CD4-positive, alpha-beta T cell treated with Interleukin-1 beta for 1 hour (primary cell): ENCODE results near the gene MCM6.
"Not testable (repeated sequence)": the region's sequence is repeated elsewhere in the genome, so short reads cannot be mapped to it uniquely, and the experiment has no call there.

ENCODE experiments used
- DNase-seq, 2 donors: peaks; one replicate each; pipeline ENCODE4 v3.0.0-alpha.2; 2020 to 2022

MCM6 gene

GRCh38 chr2:135876066-135876711 lies at the start of gene MCM6:
MCM6 (minus strand) TSS chr2:135876443; CDS start chr2:135876365, 78 bp downstream.
- peak; percentile 99 for DNase-seq

GRCh38 chr2:135925571-135925970 lies 49.3 kb upstream of the MCM6 start:
- no peak for DNase-seq

- DNase-seq, result peak in 1 of 2 donors; percentile 65
These were observed 40.0 kb upstream of the MCM6 start for GRCh38 chr2:135916207-135916606.

- DNase-seq, result no peak
These were observed 38.2 kb upstream of the MCM6 start for GRCh38 chr2:135914485-135914884.

- peak; percentile 6 to 71 for DNase-seq
These were observed 37.6 kb upstream of the MCM6 start for GRCh38 chr2:135913727-135914365.

GRCh38 chr2:135909976-135910375 lies 33.7 kb upstream of the MCM6 start:
- DNase-seq, result no peak

- no peak for DNase-seq
These were observed 29.4 kb upstream of the MCM6 start for GRCh38 chr2:135905679-135906078.

- DNase-seq, result no peak
These were observed 28.2 kb upstream of the MCM6 start for GRCh38 chr2:135904341-135904989.

GRCh38 chr2:135903650-135904049 lies 27.4 kb upstream of the MCM6 start:
- no peak for DNase-seq

- DNase-seq, result no peak
These were observed 23.3 kb upstream of the MCM6 start for GRCh38 chr2:135899567-135899966.

GRCh38 chr2:135898234-135898786 lies 22.1 kb upstream of the MCM6 start:
- DNase-seq, result no peak

GRCh38 chr2:135894930-135895329 lies 18.7 kb upstream of the MCM6 start:
- DNase-seq, result no peak

- no peak for DNase-seq
These were observed 17.1 kb upstream of the MCM6 start for GRCh38 chr2:135893374-135893794.

GRCh38 chr2:135890835-135891234 lies 14.6 kb upstream of the MCM6 start:
- peak in 1 of 2 donors; percentile 18 for DNase-seq

GRCh38 chr2:135890149-135890548 lies 13.9 kb upstream of the MCM6 start:
- no peak for DNase-seq

- DNase-seq, result not testable (repeated sequence)
These were observed 12.3 kb upstream of the MCM6 start for GRCh38 chr2:135888587-135888986.

GRCh38 chr2:135885709-135886108 lies 9.5 kb upstream of the MCM6 start:
- DNase-seq, result no peak

GRCh38 chr2:135882415-135882814 lies 6.2 kb upstream of the MCM6 start:
- DNase-seq, result no peak

- not testable (repeated sequence) for DNase-seq
These were observed 527 bp upstream of the MCM6 start for GRCh38 chr2:135876770-135877169.

- DNase-seq, result peak; percentile 72 to 76
These were observed 665 bp downstream of the MCM6 start for GRCh38 chr2:135875491-135876065.

- DNase-seq, result no peak
These were observed 1.4 kb downstream of the MCM6 start for GRCh38 chr2:135874777-135875365.

- DNase-seq, result no peak
These were observed 5.7 kb downstream of the MCM6 start for GRCh38 chr2:135870571-135870970.

GRCh38 chr2:135863233-135863632 lies 13.0 kb downstream of the MCM6 start:
- no peak for DNase-seq
